Activated CD8-positive, alpha-beta memory T cell treated with anti-CD3 and anti-CD28 coated beads, Interleukin-2, amount 10 ng/mL, durations not matched to agents 7 days and 5 days (primary cell): Measurements from ENCODE around the gene HEPACAM2. TPM values are rescaled to one million over a fixed set of nuclear protein-coding genes. Genes with fewer than 3 reads are reported as not detected.

Experiments used
- ATAC-seq: fragments of 150-1000 bp; cut with Tn5 transposase; one replicate; pipeline ENCODE4 v1.10.0; 2021; ENCODE audit warnings: moderate library complexity
- CTCF ChIA-PET: fragments of 350-600 bp; sonication (Branson Sonifier 250); formaldehyde crosslinking; loops from one replicate; lab custom pipeline; 2021; ENCODE audit warnings: antibody characterized with exemption; lab: Charles Lee
- DNase-seq: peaks from one replicate; pipeline ENCODE4 v3.0.0-alpha.2; 2020
- H3K27ac Mint-ChIP-seq: one replicate; pipeline ENCODE4 v1.8.0; 2021; ENCODE audit warnings: mild to moderate bottlenecking, mixed read lengths
- H3K27me3 Mint-ChIP-seq: one replicate; pipeline ENCODE4 v1.8.0; 2021; ENCODE audit warnings: mixed read lengths
- H3K36me3 Mint-ChIP-seq: one replicate; pipeline ENCODE4 v1.8.0; 2021; ENCODE audit warnings: mild to moderate bottlenecking, mixed read lengths
- H3K4me1 Mint-ChIP-seq: one replicate; pipeline ENCODE4 v1.8.0; 2021; ENCODE audit warnings: mixed read lengths
- H3K4me3 Mint-ChIP-seq: one replicate; pipeline ENCODE4 v1.8.0; 2021; ENCODE audit warnings: mild to moderate bottlenecking, moderate library complexity, mixed read lengths
- H3K9me3 Mint-ChIP-seq: one replicate; pipeline ENCODE4 v1.8.0; 2022; ENCODE audit warnings: low read depth, mixed read lengths
- total RNA-seq, 2 experiments: library from RNA; stranded (reverse); gene quantifications; one replicate each; pipeline ENCODE4 v1.2.3, GENCODE V29; 2021

HEPACAM2 gene
- total RNA-seq, 2 experiments from 2014 or later = not detected

DNA sequence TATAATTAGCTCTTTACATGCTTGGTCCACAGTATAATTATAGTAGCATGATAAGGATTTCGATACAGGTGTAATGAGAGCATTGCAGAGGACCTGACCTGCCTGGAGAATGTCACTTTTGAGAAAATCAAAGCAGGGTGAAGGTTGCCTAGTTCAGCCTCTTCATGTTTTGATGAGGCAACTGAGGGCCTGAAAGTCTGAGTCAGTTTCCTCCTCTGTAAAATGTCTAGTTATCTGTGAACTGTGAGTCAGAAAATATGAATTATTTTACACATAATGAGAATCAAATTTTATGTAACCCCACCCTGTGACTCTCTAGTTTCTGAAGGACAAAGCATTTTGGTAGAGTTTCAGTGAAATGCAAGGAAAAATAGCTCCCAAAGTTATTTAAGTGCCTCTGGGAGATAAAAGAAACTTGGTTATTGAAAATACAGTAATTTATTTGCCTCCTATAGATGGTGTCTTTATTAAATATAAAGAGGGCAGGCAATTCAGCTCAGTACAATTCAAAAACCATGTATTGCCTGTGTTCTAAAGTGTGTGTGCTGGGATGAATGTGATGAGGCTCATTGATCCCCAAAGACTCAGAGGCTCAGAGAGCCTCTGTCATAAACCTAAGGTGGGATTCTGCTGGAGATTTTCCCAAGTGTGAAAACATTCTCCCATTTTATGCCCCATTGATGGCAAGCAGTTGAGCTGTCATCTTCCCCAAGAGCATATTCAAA lies 40.8 kb downstream of the HEPACAM2 start:
- CTCF ChIA-PET = interaction anchor here (1.4 kb wide), 1 partner anchor 10 kb away, joined by 3 read pairs; no protein-coding TSS in a partner anchor
- no peaks in the 10 kb centered on the region for H3K9me3 Mint-ChIP-seq
- H3K27me3 Mint-ChIP-seq = peaks cover 55% of the 10 kb centered on the region
- H3K27ac Mint-ChIP-seq = no peak overlapping the region
- no peak overlapping the region for H3K4me3 Mint-ChIP-seq
- H3K4me1 Mint-ChIP-seq = peaks cover 5% of the 10 kb centered on the region
- H3K36me3 Mint-ChIP-seq = no peaks in the 10 kb centered on the region
- ATAC-seq (peak; percentile 53), DNase-seq (no peak)

DNA sequence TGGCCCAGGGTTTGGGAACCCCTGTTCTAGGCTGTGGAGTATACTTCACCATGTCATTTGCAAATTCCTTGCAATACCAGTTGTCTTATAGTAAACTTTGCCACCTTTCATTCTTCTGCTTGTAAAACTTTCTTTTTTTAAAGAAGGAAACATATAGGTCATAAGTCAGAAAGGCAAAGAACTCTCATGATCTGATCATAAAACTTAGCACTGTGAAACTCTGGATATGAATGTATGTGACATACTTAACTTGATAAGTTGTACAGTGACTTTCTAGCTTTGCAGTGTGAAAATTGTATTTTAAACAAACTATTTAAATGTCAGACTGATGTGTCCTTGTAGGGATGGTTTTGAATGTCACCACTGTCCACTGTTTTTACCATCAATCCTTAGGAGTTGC lies 47.1 kb downstream of the HEPACAM2 start:
- Mint-ChIP-seq H3K27ac (no peak overlapping the region), H3K4me1 (no peaks in the 10 kb centered on the region), H3K27me3 (peaks cover 39% of the 10 kb centered on the region), H3K4me3 (no peak overlapping the region), H3K9me3 (no peaks in the 10 kb centered on the region), H3K36me3 (no peaks in the 10 kb centered on the region)
- CTCF ChIA-PET = interaction anchor here (1.6 kb wide), 1 partner anchor 28 kb away, joined by 3 read pairs; no protein-coding TSS in a partner anchor
- DNase-seq (no peak), ATAC-seq (no peak)

DNA sequence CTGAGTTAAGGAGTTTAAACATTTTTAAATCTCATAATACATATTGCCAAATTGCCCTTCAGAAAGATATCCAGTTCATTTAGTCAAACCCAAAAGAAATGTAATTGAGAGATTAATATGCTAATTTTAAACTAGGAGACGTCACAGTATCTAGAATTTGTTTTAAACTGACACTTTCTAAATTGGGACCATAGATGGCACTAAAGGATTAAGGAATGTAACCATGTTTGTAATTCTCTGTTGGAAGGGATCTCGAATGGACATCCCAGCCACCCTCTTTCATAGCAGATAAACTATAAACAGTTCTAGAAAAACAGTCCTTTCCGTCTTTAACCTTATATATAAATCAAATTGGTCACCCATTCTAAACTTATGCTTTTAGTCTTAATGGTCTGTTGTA lies 48.1 kb downstream of the HEPACAM2 start:
- no peak overlapping the region for H3K27ac Mint-ChIP-seq
- CTCF ChIA-PET = interaction anchor here (1.6 kb wide), 1 partner anchor 29 kb away, joined by 3 read pairs; no protein-coding TSS in a partner anchor
- no peak overlapping the region for H3K4me3 Mint-ChIP-seq
- H3K4me1 Mint-ChIP-seq = no peaks in the 10 kb centered on the region
- peaks cover 32% of the 10 kb centered on the region for H3K27me3 Mint-ChIP-seq
- H3K36me3 Mint-ChIP-seq = no peaks in the 10 kb centered on the region
- H3K9me3 Mint-ChIP-seq = no peaks in the 10 kb centered on the region
- ATAC-seq (no peak), DNase-seq (no peak)

DNA sequence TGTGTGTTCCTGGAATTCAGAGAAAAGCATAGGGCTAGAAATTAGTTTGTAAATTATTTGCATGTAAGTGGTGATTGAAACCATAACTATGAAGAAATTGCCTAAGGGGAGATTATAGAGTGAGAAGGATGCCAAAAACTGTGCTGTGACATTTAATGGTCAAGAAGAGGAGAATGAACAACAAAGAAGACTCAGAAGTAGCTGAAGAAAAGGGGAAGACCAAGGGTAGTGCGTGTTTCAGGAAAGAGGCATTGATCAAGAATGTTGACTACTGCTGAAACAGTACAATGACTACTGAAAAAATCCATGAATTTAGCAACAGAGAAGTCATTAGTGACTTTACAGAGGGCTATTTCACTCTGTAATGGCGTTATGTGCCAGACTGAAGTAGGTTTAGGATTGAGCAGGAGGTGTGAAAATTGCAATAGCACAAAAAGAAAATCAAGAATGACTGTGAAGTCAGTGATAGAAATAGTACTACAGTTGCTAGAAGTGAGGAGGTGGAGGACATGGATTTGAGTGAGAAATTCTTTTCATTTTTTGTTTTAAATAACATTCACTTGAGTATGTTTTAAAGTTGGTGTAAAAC lies 49.2 kb downstream of the HEPACAM2 start:
- peaks cover 24% of the 10 kb centered on the region for H3K27me3 Mint-ChIP-seq
- H3K4me1 Mint-ChIP-seq = no peaks in the 10 kb centered on the region

DNA sequence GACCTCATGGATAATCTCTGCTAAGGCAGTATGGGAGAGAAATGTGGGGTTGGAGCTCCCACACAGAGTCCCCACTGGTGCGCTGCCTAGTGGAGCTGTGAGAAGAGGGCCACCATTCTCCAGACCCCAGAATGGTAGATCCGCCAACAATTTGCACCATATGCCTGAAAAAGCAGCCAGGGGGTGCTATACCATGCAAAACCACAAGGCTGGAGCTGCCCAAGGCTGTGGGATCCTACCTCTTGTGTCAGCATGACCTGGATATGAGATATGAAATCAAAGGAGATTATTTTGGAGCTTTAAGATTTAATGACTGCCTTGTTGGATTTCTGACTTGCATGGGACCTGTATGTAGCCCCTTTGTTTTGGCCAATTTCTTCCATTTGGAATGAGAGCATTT lies 51.0 kb downstream of the HEPACAM2 start:
- Mint-ChIP-seq H3K27me3 (peaks cover 17% of the 10 kb centered on the region), H3K4me1 (no peaks in the 10 kb centered on the region), H3K4me3 (no peak overlapping the region), H3K36me3 (peaks cover 10% of the 10 kb centered on the region), H3K27ac (no peak overlapping the region), H3K9me3 (peaks cover 14% of the 10 kb centered on the region)
- no peak for DNase-seq
- ATAC-seq = no peak
- CTCF ChIA-PET = no interaction called here

More for the DNA sequence above, 49.2 kb downstream of the HEPACAM2 start:
- no peak for ATAC-seq
- H3K27ac Mint-ChIP-seq = no peak overlapping the region
- H3K36me3 Mint-ChIP-seq = peaks cover 2% of the 10 kb centered on the region
- H3K4me3 Mint-ChIP-seq = no peak overlapping the region
- CTCF ChIA-PET = interaction anchor here (0.7 kb wide), 1 partner anchor 63 kb away, joined by 3 read pairs; no protein-coding TSS in a partner anchor
- DNase-seq = no peak
- peaks cover 5% of the 10 kb centered on the region for H3K9me3 Mint-ChIP-seq

DNA sequence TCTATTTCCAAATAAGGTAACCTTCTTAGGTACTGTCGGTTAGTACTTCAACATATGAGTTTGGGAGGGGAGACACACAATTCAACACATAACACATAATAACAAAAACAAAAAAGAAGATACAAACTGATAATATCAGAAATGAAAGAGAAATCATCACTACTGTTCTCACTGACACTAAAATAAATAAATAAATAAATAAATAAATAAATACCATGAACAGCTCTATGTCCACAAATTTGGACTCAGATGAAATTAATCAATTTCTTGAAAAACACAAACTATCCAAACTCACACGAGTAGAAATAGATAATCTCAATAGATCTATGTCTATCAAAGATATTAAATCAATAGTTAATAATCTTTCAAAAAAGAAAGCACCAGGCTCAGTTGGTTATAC lies 53.6 kb downstream of the HEPACAM2 start:
- Mint-ChIP-seq H3K4me1 (no peaks in the 10 kb centered on the region), H3K4me3 (no peak overlapping the region), H3K27me3 (peaks cover 15% of the 10 kb centered on the region), H3K9me3 (peaks cover 19% of the 10 kb centered on the region), H3K27ac (no peak overlapping the region), H3K36me3 (peaks cover 19% of the 10 kb centered on the region)
- DNase-seq (no peak), ATAC-seq (no peak)
- CTCF ChIA-PET = no interaction called here

DNA sequence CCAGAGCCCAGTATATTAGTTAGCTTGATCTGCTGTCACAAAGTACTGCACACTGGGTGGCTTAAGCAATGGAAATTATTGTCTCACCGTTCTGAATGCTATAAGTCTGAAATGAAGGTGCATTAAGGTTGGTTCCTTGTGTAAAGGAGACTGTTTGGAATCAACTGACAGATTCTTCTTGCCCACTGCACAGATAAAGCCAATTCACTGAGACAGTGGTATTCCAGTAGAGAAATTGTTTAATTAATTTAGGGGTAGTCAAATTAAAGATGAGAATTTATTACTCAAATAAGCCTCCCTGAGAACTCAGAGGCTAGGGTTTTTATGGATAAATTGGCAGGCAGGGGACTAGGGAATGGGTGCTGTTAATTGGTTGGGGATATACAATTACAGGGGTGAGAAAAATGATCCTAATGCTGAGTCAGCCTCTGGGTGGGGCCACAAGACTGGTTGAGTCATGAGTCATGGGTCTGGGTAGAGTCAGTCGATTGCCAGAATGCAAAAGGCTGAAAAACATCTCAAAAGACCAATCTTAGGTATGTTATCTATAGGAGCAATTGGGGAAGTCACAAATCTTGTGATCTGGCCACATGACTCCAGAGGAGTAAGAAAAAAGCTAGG lies 54.6 kb downstream of the HEPACAM2 start:
- no peak for ATAC-seq
- no peak overlapping the region for H3K4me3 Mint-ChIP-seq
- no peak for DNase-seq
- H3K27ac Mint-ChIP-seq = no peak overlapping the region
- CTCF ChIA-PET = interaction anchor here (1.0 kb wide), 1 partner anchor 20 kb away, joined by 3 read pairs; no protein-coding TSS in a partner anchor
- peaks cover 28% of the 10 kb centered on the region for H3K36me3 Mint-ChIP-seq
- peaks cover 25% of the 10 kb centered on the region for H3K9me3 Mint-ChIP-seq
- H3K27me3 Mint-ChIP-seq = peaks cover 6% of the 10 kb centered on the region
- H3K4me1 Mint-ChIP-seq = no peaks in the 10 kb centered on the region

DNA sequence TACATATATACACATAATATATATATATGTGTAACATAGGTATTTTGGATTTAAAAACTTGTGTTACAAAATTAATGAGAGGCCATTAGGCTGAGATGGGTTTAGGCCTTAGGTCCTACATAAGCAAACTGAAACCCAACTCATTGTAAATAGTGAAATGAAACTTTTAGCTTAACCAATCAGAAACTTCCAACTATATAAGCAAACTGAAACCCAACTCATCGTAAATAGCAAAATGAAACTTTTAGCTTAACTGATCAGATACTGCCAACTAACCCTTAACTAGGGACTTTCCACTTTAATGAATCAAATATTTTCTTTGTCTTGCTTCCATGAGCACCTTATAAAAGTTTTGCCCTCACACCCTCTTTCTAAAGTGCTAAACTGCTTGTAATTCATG lies 60.8 kb downstream of the HEPACAM2 start:
- H3K4me3 Mint-ChIP-seq = peak overlapping the region; percentile 40
- peak overlapping the region; percentile 82 for H3K27ac Mint-ChIP-seq
- DNase-seq = no peak
- H3K27me3 Mint-ChIP-seq = no peaks in the 10 kb centered on the region
- H3K9me3 Mint-ChIP-seq = peaks cover 28% of the 10 kb centered on the region
- peak; percentile 99 for ATAC-seq
- CTCF ChIA-PET = interaction anchor here (0.7 to 1.0 kb wide), 2 partner anchors 47 to 66 kb away, joined by 3 read pairs; partner anchors contain the start of gene SAMD9
- H3K36me3 Mint-ChIP-seq = peaks cover 56% of the 10 kb centered on the region
- peaks cover 6% of the 10 kb centered on the region for H3K4me1 Mint-ChIP-seq

DNA sequence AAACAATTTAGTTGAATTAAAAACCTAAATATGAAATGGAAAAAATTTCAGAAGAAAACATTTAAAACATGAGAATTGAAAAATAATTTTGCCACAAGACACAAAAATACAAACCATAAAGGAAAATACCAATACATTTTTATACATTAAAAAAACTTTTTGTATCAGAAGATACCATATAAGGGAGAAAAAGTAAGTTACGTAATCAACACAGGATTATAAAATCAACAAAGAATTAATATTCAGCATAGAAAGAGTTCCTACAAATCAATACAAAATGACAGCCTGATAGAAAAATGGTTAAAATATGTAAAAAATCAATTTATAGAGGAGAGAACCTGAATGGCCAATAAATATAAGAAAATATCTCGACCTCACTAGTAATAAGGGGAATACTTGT lies 61.5 kb downstream of the HEPACAM2 start:
- H3K9me3 Mint-ChIP-seq = peaks cover 30% of the 10 kb centered on the region
- peak overlapping the region; percentile 73 for H3K27ac Mint-ChIP-seq
- H3K27me3 Mint-ChIP-seq = no peaks in the 10 kb centered on the region
- CTCF ChIA-PET = interaction anchor here (1.0 kb wide), 1 partner anchor 67 kb away, joined by 3 read pairs; no protein-coding TSS in a partner anchor
- H3K4me1 Mint-ChIP-seq = peaks cover 6% of the 10 kb centered on the region
- peaks cover 57% of the 10 kb centered on the region for H3K36me3 Mint-ChIP-seq
- ATAC-seq (no peak), DNase-seq (no peak)
- H3K4me3 Mint-ChIP-seq = no peak overlapping the region

DNA sequence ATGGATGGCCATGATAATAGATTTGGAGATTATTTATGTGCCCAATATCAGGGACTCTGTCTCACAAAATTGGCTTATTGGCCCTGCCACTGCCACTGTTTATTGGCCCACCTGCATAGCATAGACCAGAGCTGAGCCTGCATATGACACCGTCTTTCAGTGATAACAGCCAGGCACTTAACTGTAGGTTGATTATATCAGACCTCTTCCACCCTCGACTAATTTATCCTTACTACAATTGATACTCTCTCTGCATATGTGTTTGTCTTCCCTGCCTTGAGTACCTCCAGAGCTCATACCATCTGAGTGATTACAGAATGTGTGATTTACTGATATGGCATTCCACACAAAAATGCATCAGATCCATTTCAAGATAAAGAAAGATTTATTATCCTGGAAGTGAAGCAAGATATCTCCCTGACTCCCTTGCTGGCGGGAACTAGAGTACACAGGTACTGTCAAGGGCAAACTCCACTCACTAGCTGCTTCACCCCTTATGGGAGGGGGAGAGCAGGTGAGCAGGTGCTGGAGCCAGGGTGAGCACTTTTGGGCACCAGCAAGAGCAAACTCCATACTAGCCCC lies 65.0 kb downstream of the HEPACAM2 start:
- Mint-ChIP-seq H3K27ac (no peak overlapping the region), H3K9me3 (peaks cover 21% of the 10 kb centered on the region), H3K4me1 (peaks cover 7% of the 10 kb centered on the region), H3K36me3 (peaks cover 38% of the 10 kb centered on the region), H3K27me3 (no peaks in the 10 kb centered on the region), H3K4me3 (no peak overlapping the region)
- DNase-seq = no peak
- CTCF ChIA-PET = no interaction called here
- ATAC-seq = no peak

DNA sequence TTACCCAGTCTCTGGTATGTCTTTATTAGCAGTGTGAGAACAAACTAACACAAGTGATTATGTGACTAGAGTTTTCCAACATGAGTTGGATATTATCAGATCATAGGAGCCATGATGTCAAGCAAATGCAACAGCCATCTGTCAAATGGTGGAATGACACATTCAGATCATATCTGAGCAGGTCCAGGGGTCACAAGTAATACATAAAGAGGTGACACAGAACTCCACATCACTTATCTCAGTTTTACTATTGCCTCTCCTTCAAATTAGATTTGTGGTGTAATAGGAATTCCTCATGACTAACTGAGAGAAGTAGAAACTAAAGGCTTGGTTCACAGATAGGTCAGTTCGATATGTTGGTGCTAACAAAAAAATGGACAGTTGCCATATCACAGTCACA lies 65.9 kb downstream of the HEPACAM2 start:
- H3K4me1 Mint-ChIP-seq = peaks cover 5% of the 10 kb centered on the region
- peaks cover 21% of the 10 kb centered on the region for H3K9me3 Mint-ChIP-seq
- H3K4me3 Mint-ChIP-seq = no peak overlapping the region
- H3K27ac Mint-ChIP-seq = no peak overlapping the region
- CTCF ChIA-PET = no interaction called here
- peaks cover 31% of the 10 kb centered on the region for H3K36me3 Mint-ChIP-seq
- DNase-seq (no peak), ATAC-seq (no peak)
- H3K27me3 Mint-ChIP-seq = no peaks in the 10 kb centered on the region

DNA sequence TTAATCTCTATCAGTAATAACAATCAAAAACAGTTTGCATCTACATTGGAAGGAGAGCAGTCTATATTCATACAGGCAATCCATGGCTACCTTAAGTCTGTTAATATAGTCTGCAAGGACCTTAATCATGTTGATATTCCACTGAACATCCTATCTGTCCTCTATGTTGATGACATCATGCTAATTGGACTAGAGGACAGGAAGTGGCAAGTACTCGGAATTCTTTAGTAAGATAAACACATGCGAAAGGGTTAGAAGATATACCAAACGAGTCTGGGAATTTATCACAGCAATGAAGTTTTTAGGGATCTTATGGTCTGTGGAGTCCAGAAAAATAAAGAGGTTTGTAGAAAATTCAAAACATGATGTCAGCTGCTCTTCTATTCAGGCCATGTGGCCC lies 66.8 kb downstream of the HEPACAM2 start:
- Mint-ChIP-seq H3K36me3 (peaks cover 31% of the 10 kb centered on the region), H3K27ac (no peak overlapping the region), H3K4me3 (no peak overlapping the region), H3K27me3 (no peaks in the 10 kb centered on the region), H3K4me1 (peaks cover 5% of the 10 kb centered on the region), H3K9me3 (peaks cover 21% of the 10 kb centered on the region)
- ATAC-seq = no peak
- DNase-seq = no peak
- CTCF ChIA-PET = no interaction called here

DNA sequence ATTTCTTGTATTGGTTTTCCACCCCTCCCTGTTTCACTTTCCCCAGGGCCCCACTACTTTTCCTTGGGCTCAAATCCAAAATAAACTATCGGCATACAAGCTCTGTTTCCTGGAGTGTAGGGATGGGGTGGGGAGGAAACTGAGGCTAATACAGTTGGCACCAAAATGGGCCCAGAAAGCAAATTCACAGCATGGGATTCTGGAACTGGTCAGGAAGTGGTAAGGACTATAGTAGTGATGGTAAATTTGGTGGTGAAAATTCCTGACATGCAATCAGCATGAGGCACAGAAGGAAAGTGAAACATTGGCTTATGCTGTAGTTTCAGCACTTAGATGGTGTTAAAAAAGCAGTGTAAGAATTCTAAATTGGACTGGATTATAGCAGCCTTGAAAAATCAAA lies 69.4 kb downstream of the HEPACAM2 start:
- H3K9me3 Mint-ChIP-seq = peaks cover 11% of the 10 kb centered on the region
- no peak for DNase-seq
- no peak overlapping the region for H3K27ac Mint-ChIP-seq
- ATAC-seq = no peak
- H3K4me3 Mint-ChIP-seq = no peak overlapping the region
- CTCF ChIA-PET = interaction anchor here (1.2 kb wide), 2 partner anchors 10 to 20 kb away, joined by 3 read pairs; no protein-coding TSS in a partner anchor
- H3K27me3 Mint-ChIP-seq = no peaks in the 10 kb centered on the region
- H3K36me3 Mint-ChIP-seq = peaks cover 13% of the 10 kb centered on the region
- peaks cover 5% of the 10 kb centered on the region for H3K4me1 Mint-ChIP-seq
